DMS 273 treated with DMSO at 0.1 percent for 48 hours (cell line): ENCODE measurements around the gene ADRM1.

Experiments used
- DNase-seq: peaks from one replicate; lab custom pipeline; 2025; lab: John Stamatoyannopoulos, UW

ADRM1 gene

GRCh38 chr20:62302341-62303061, at the start of gene ADRM1:
TSS of gene ADRM1 (plus strand) at chr20:62302997. CDS start at chr20:62303569, 572 bp downstream.
- DNase-seq: peak; percentile 89

- DNase-seq: no peak
Observed at GRCh38 chr20:62253398-62253797, 49.4 kb upstream of the ADRM1 start.

GRCh38 chr20:62254021-62254724, 48.6 kb upstream of the ADRM1 start:
- no peak for DNase-seq

GRCh38 chr20:62255976-62256375, 46.8 kb upstream of the ADRM1 start:
- no peak for DNase-seq

- no peak for DNase-seq
Observed at GRCh38 chr20:62258499-62259293, 44.1 kb upstream of the ADRM1 start.

GRCh38 chr20:62259294-62259565, 43.6 kb upstream of the ADRM1 start:
- DNase-seq: no peak

GRCh38 chr20:62262064-62262463, 40.7 kb upstream of the ADRM1 start:
- DNase-seq: no peak

GRCh38 chr20:62263396-62263795, 39.4 kb upstream of the ADRM1 start:
- DNase-seq: no peak

- no peak for DNase-seq
Observed at GRCh38 chr20:62265365-62265764, 37.4 kb upstream of the ADRM1 start.

- no peak for DNase-seq
Observed at GRCh38 chr20:62266340-62266739, 36.5 kb upstream of the ADRM1 start.

GRCh38 chr20:62266851-62267250, 35.9 kb upstream of the ADRM1 start:
- no peak for DNase-seq

- DNase-seq: no peak
Observed at GRCh38 chr20:62267543-62267942, 35.3 kb upstream of the ADRM1 start.

- DNase-seq: no peak
Observed at GRCh38 chr20:62268228-62268900, 34.4 kb upstream of the ADRM1 start.

GRCh38 chr20:62269378-62269777, 33.4 kb upstream of the ADRM1 start:
- no peak for DNase-seq

- no peak for DNase-seq
Observed at GRCh38 chr20:62269871-62270270, 32.9 kb upstream of the ADRM1 start.

- DNase-seq: no peak
Observed at GRCh38 chr20:62272200-62272599, 30.6 kb upstream of the ADRM1 start.

- DNase-seq: no peak
Observed at GRCh38 chr20:62273416-62273815, 29.4 kb upstream of the ADRM1 start.

- no peak for DNase-seq
Observed at GRCh38 chr20:62274332-62274950, 28.4 kb upstream of the ADRM1 start.

- no peak for DNase-seq
Observed at GRCh38 chr20:62275219-62275618, 27.6 kb upstream of the ADRM1 start.

GRCh38 chr20:62276439-62276838, 26.4 kb upstream of the ADRM1 start:
- no peak for DNase-seq

- no peak for DNase-seq
Observed at GRCh38 chr20:62277253-62277652, 25.5 kb upstream of the ADRM1 start.

GRCh38 chr20:62280303-62280702, 22.5 kb upstream of the ADRM1 start:
- DNase-seq: no peak
